Stomach smooth muscle (tissue), 2 donors: ENCODE results near the gene EPHB1.

Source experiments
- H3K27ac ChIP-seq: one replicate; pipeline ENCODE4 v1.7.0; 2013; ENCODE audit warnings: mild to moderate bottlenecking, low read length, inconsistent platforms
- H3K27me3 ChIP-seq, 2 donors: one replicate each; pipeline ENCODE4 v1.7.0; 2013; ENCODE audit warnings: low read length in 2 of 2; ENCODE audit not compliant: insufficient read depth in 2 of 2, control insufficient read depth in 1 of 2
- H3K36me3 ChIP-seq, 2 donors: one replicate each; pipeline ENCODE4 v1.7.0; 2013; ENCODE audit warnings: low read length in 2 of 2; ENCODE audit not compliant: control insufficient read depth in 2 of 2, insufficient read depth in 2 of 2
- H3K4me1 ChIP-seq: one replicate; pipeline ENCODE4 v1.7.0; 2013; ENCODE audit warnings: low read length; ENCODE audit not compliant: control insufficient read depth, insufficient read depth
- H3K4me3 ChIP-seq, 2 donors: one replicate each; pipeline ENCODE4 v1.7.0; 2013; ENCODE audit warnings: low read length in 2 of 2
- H3K9ac ChIP-seq, 2 donors: one replicate each; pipeline ENCODE4 v1.7.0; 2013; ENCODE audit warnings: low read length in 2 of 2, mild to moderate bottlenecking in 1 of 2
- H3K9me3 ChIP-seq, 2 donors: one replicate each; pipeline ENCODE4 v1.7.0; 2013; ENCODE audit warnings: low read length in 2 of 2; ENCODE audit not compliant: control insufficient read depth in 2 of 2
- donor health status: healthy.
- donor health status: Pancreatic carcinoma.

EPHB1 gene

GRCh38 chr3:134794950-134795745 is at the start of gene EPHB1:
TSS of gene EPHB1 (plus strand) at chr3:134795260.
- Histone ChIP-seq H3K27ac (no peak within 1 kb of the TSS), H3K4me1 (peaks cover 41% of the 10 kb centered on the region), H3K4me3 (peak within 1 kb of the TSS; percentile 79 to 81), H3K36me3 (no peaks in the 10 kb centered on the region), H3K27me3 (peaks cover 14 to 26% of the 10 kb centered on the region in 2 donors), H3K9ac (peak within 1 kb of the TSS; percentile 51 to 76), H3K9me3 (no peaks in the 10 kb centered on the region)

- H3K4me1 ChIP-seq, result peaks cover 10% of the 10 kb centered on the region
- peaks cover 0 to 2% of the 10 kb centered on the region in 2 donors for H3K27me3 ChIP-seq
- H3K27ac ChIP-seq, result no peak overlapping the region
- H3K36me3 ChIP-seq, result no peaks in the 10 kb centered on the region
- H3K4me3 ChIP-seq, result no peak overlapping the region
- no peak overlapping the region for H3K9ac ChIP-seq
- no peaks in the 10 kb centered on the region for H3K9me3 ChIP-seq
Observed at GRCh38 chr3:134748698-134749097, 46.4 kb upstream of the EPHB1 start.

GRCh38 chr3:134749174-134749573 is 45.9 kb upstream of the EPHB1 start:
- Histone ChIP-seq H3K27me3 (peaks cover 0 to 2% of the 10 kb centered on the region in 2 donors), H3K36me3 (no peaks in the 10 kb centered on the region), H3K4me3 (no peak overlapping the region), H3K27ac (no peak overlapping the region), H3K4me1 (peaks cover 11% of the 10 kb centered on the region), H3K9ac (no peak overlapping the region), H3K9me3 (no peaks in the 10 kb centered on the region)

GRCh38 chr3:134749802-134750553 is 45.1 kb upstream of the EPHB1 start:
- peaks cover 0 to 2% of the 10 kb centered on the region in 2 donors for H3K27me3 ChIP-seq
- no peaks in the 10 kb centered on the region for H3K9me3 ChIP-seq
- H3K9ac ChIP-seq, result no peak overlapping the region
- no peaks in the 10 kb centered on the region for H3K36me3 ChIP-seq
- H3K27ac ChIP-seq, result no peak overlapping the region
- H3K4me1 ChIP-seq, result peaks cover 17% of the 10 kb centered on the region
- no peak overlapping the region for H3K4me3 ChIP-seq

- Histone ChIP-seq H3K4me1 (peaks cover 17% of the 10 kb centered on the region), H3K27me3 (peaks cover 0 to 2% of the 10 kb centered on the region in 2 donors), H3K27ac (no peak overlapping the region), H3K9me3 (no peaks in the 10 kb centered on the region), H3K4me3 (no peak overlapping the region), H3K36me3 (no peaks in the 10 kb centered on the region), H3K9ac (no peak overlapping the region)
Observed at GRCh38 chr3:134751831-134752230, 43.2 kb upstream of the EPHB1 start.

GRCh38 chr3:134752761-134753461 is 42.1 kb upstream of the EPHB1 start:
- Histone ChIP-seq H3K9ac (no peak overlapping the region), H3K9me3 (no peaks in the 10 kb centered on the region), H3K4me1 (peaks cover 17% of the 10 kb centered on the region), H3K4me3 (no peak overlapping the region), H3K27me3 (peaks cover 0 to 2% of the 10 kb centered on the region in 2 donors), H3K27ac (no peak overlapping the region), H3K36me3 (no peaks in the 10 kb centered on the region)

- Histone ChIP-seq H3K9me3 (no peaks in the 10 kb centered on the region), H3K4me3 (no peak overlapping the region), H3K36me3 (no peaks in the 10 kb centered on the region), H3K4me1 (peaks cover 17% of the 10 kb centered on the region), H3K9ac (no peak overlapping the region), H3K27ac (no peak overlapping the region), H3K27me3 (peaks cover 0 to 2% of the 10 kb centered on the region in 2 donors)
Observed at GRCh38 chr3:134753999-134754742, 40.9 kb upstream of the EPHB1 start.

- H3K9me3 ChIP-seq, result no peaks in the 10 kb centered on the region
- no peak overlapping the region for H3K4me3 ChIP-seq
- H3K36me3 ChIP-seq, result no peaks in the 10 kb centered on the region
- peaks cover 17% of the 10 kb centered on the region for H3K4me1 ChIP-seq
- H3K27ac ChIP-seq, result no peak overlapping the region
- peaks cover 0 to 2% of the 10 kb centered on the region in 2 donors for H3K27me3 ChIP-seq
- no peak overlapping the region for H3K9ac ChIP-seq
Observed at GRCh38 chr3:134754768-134755559, 40.1 kb upstream of the EPHB1 start.

GRCh38 chr3:134755821-134756220 is 39.2 kb upstream of the EPHB1 start:
- Histone ChIP-seq H3K27ac (no peak overlapping the region), H3K36me3 (no peaks in the 10 kb centered on the region), H3K9me3 (no peaks in the 10 kb centered on the region), H3K27me3 (no peaks in the 10 kb centered on the region), H3K9ac (no peak overlapping the region), H3K4me3 (no peak overlapping the region), H3K4me1 (peaks cover 17% of the 10 kb centered on the region)
